Prostate gland (tissue), 2 donors: Measurements from ENCODE around the gene RASSF8.

Experiments used
- POLR2A ChIP-seq: fragments of 450-650 bp; IDR thresholded peaks from one replicate; pipeline ENCODE4 v1.6.1; 2016; ENCODE audit warnings: antibody characterized with exemption, mild to moderate bottlenecking
- TF ChIP-seq, protein P1 (sequence below), 4 experiments: fragments of 200-600 bp in 2 of 4; fragments of 450-650 bp in 2 of 4; sonication (generic) in 2 of 4; IDR thresholded peaks; 1 replicate in 3 of 4; 2 replicates in 1 of 4; pipeline ENCODE4 v1.5.1; 2016 to 2019; ENCODE audit warnings: antibody characterized with exemption in 4 of 4, mild to moderate bottlenecking in 2 of 4, moderate library complexity in 2 of 4

DNA sequence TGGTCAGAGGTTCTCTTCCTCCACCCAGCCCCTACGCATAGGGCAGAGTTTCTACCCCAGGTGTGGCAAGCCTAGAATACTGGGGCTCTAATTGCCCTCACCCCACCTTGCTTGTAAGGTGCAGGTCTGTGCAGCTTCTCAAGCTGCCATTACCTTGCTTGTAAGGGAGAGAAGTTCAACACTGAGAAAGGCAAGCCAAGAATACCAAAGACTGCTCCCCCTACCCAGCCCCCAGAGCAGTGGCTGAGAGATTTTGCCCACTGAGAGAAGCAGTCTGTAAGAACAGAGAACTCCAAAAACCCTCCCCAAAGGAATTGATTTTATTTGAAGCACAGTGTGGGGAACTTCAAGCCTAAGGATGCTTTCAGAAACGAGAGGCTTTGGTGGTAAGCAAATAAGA is 63.1 kb downstream of the RASSF8 start:
- TF ChIP-seq, protein P1, sequence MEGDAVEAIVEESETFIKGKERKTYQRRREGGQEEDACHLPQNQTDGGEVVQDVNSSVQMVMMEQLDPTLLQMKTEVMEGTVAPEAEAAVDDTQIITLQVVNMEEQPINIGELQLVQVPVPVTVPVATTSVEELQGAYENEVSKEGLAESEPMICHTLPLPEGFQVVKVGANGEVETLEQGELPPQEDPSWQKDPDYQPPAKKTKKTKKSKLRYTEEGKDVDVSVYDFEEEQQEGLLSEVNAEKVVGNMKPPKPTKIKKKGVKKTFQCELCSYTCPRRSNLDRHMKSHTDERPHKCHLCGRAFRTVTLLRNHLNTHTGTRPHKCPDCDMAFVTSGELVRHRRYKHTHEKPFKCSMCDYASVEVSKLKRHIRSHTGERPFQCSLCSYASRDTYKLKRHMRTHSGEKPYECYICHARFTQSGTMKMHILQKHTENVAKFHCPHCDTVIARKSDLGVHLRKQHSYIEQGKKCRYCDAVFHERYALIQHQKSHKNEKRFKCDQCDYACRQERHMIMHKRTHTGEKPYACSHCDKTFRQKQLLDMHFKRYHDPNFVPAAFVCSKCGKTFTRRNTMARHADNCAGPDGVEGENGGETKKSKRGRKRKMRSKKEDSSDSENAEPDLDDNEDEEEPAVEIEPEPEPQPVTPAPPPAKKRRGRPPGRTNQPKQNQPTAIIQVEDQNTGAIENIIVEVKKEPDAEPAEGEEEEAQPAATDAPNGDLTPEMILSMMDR (IDR thresholded peaks at IDR 0.05), result no peak
- no peak for TF ChIP-seq POLR2A
